ENCODE results near the gene ENTHD1.

Gene ENTHD1

GRCh38 chr22:39719559-39720450 is 173.8 kb downstream of the ENTHD1 start:
- DNase-seq (ENCODE audit: extremely low read depth, low read depth): no peak
- no peak for TF ChIP-seq CTCF (IDR thresholded peaks at IDR 0.05; ENCODE audit: low read depth, low read length)

GRCh38 chr22:39718921-39719475 is 174.6 kb downstream of the ENTHD1 start:
- no peak for DNase-seq (ENCODE audit: extremely low read depth, low read depth)

GRCh38 chr22:39718206-39718605 is 175.4 kb downstream of the ENTHD1 start:
- DNase-seq (ENCODE audit: extremely low read depth, low read depth): no peak
- TF ChIP-seq CTCF (IDR thresholded peaks at IDR 0.05; ENCODE audit: low read depth, low read length): no peak

More at GRCh38 chr22:39718921-39719475, 174.6 kb downstream of the ENTHD1 start:
- TF ChIP-seq CTCF (IDR thresholded peaks at IDR 0.05; ENCODE audit: low read depth, low read length): no peak

GRCh38 chr22:39717099-39717498 is 176.5 kb downstream of the ENTHD1 start:
- no peak for TF ChIP-seq CTCF (IDR thresholded peaks at IDR 0.05; ENCODE audit: low read depth, low read length)
- DNase-seq (ENCODE audit: extremely low read depth, low read depth): no peak

GRCh38 chr22:39716534-39716933 is 177.0 kb downstream of the ENTHD1 start:
- TF ChIP-seq CTCF (IDR thresholded peaks at IDR 0.05; ENCODE audit: low read depth, low read length): no peak
- DNase-seq (ENCODE audit: extremely low read depth, low read depth): no peak

- DNase-seq (ENCODE audit: extremely low read depth, low read depth): no peak
- no peak for TF ChIP-seq CTCF (IDR thresholded peaks at IDR 0.05; ENCODE audit: low read depth, low read length)
Observed at GRCh38 chr22:39715778-39716495, 177.6 kb downstream of the ENTHD1 start.

- no peak for TF ChIP-seq CTCF (IDR thresholded peaks at IDR 0.05; ENCODE audit: low read depth, low read length)
- DNase-seq (ENCODE audit: extremely low read depth, low read depth): no peak
Observed at GRCh38 chr22:39714321-39714720, 179.2 kb downstream of the ENTHD1 start.

Measured in AG09319 (cell line).